Endometrial microvascular endothelial cells (primary cell): Measurements from ENCODE around the gene OR4F6. TPM values are rescaled to one million over a fixed set of nuclear protein-coding genes. Genes with fewer than 3 reads are reported as not detected.

ENCODE experiments used
- total RNA-seq: library from RNA; depleted of rRNA; stranded (reverse); fragments of >200 nt; gene quantifications from one replicate; pipeline ENCODE4 v1.2.3, GENCODE V29; 2015; ENCODE audit errors: inconsistent ontology term

The OR4F6 gene
- total RNA-seq, 1 donor from 2014 or later = not detected

Other genes with a start within 250 kb of the OR4F6 start
- 36.9 TPM for gene TM2D3, start 151.1 kb upstream of the OR4F6 start, total RNA-seq
- 6.2 TPM for gene TARS3, start 79.0 kb upstream of the OR4F6 start, total RNA-seq
- gene OR4F15, start 8.7 kb downstream of the OR4F6 start, total RNA-seq = not detected